ENCODE measurements around the gene PCDHA3.
"Not testable (repeated sequence)": the region's sequence is repeated elsewhere in the genome, so short reads cannot be mapped to it uniquely, and the experiment has no call there.

PCDHA3 gene

DNA sequence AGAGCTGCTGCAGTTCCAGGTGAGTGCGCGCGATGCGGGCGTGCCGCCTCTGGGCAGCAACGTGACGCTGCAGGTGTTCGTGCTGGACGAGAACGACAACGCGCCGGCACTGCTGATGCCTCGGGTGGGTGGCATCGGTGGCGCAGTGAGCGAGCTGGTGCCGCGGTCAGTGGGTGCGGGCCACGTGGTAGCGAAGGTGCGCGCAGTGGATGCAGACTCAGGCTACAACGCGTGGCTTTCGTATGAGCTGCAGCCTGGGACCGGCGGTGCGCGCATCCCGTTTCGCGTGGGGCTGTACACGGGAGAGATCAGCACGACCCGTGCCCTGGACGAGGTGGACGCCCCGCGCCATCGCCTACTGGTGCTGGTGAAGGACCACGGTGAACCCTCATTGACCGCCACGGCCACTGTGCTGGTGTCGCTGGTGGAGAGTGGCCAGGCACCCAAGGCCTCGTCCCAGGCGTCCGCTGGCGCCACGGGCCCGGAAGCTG lies 2.0 kb downstream of the PCDHA3 start:
- TF ChIP-seq, protein P1, sequence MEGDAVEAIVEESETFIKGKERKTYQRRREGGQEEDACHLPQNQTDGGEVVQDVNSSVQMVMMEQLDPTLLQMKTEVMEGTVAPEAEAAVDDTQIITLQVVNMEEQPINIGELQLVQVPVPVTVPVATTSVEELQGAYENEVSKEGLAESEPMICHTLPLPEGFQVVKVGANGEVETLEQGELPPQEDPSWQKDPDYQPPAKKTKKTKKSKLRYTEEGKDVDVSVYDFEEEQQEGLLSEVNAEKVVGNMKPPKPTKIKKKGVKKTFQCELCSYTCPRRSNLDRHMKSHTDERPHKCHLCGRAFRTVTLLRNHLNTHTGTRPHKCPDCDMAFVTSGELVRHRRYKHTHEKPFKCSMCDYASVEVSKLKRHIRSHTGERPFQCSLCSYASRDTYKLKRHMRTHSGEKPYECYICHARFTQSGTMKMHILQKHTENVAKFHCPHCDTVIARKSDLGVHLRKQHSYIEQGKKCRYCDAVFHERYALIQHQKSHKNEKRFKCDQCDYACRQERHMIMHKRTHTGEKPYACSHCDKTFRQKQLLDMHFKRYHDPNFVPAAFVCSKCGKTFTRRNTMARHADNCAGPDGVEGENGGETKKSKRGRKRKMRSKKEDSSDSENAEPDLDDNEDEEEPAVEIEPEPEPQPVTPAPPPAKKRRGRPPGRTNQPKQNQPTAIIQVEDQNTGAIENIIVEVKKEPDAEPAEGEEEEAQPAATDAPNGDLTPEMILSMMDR (IDR thresholded peaks at IDR 0.05; ENCODE audit: low read depth, low read length, missing control alignments), result no peak
- H3K4me3 ChIP-seq (ENCODE audit: low read depth, low read length), result no peak overlapping the region
- no peak for DNase-seq (ENCODE audit: low read depth)
- in situ Hi-C loops (cut with HindIII; ENCODE audit: low sequenced_read_pairs), result no loop called here

GRCh38 chr5:140806834-140807775 lies 6.2 kb downstream of the PCDHA3 start, which contains the start of gene PCDHA4:
Gene PCDHA4, plus strand, starts transcription at chr5:140807068.
- TF ChIP-seq, protein P1 (IDR thresholded peaks at IDR 0.05; ENCODE audit: low read depth, low read length, missing control alignments), result peak; percentile 21
- peak within 1 kb of the TSS; percentile 15 for H3K4me3 ChIP-seq (ENCODE audit: low read depth, low read length)
- in situ Hi-C loops (cut with HindIII; ENCODE audit: low sequenced_read_pairs), result no loop called here
- DNase-seq (ENCODE audit: low read depth), result no peak

DNA sequence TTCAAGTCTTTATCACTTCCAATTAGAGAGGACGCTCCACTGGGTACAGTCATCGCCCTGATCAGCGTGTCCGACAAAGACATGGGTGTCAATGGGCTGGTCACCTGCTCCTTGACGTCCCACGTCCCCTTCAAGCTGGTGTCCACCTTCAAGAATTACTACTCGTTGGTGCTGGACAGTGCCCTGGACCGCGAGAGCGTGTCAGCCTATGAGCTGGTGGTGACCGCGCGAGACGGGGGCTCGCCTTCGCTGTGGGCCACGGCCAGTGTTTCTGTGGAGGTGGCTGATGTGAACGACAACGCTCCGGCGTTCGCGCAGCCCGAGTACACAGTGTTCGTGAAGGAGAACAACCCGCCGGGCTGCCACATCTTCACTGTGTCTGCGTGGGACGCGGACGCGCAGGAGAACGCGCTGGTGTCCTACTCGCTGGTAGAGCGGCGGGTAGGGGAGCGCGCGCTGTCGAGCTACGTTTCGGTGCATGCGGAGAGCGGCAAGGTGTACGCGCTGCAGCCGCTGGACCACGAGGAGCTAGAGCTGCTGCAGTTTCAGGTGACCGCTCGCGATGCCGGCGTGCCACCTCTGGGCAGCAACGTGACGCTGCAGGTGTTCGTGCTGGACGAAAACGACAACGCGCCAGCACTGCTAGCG lies 7.5 kb downstream of the PCDHA3 start:
- in situ Hi-C loops (cut with HindIII; ENCODE audit: low sequenced_read_pairs); DNase-seq (ENCODE audit: low read depth); H3K4me3 ChIP-seq (ENCODE audit: low read depth, low read length): not testable (repeated sequence)

DNA sequence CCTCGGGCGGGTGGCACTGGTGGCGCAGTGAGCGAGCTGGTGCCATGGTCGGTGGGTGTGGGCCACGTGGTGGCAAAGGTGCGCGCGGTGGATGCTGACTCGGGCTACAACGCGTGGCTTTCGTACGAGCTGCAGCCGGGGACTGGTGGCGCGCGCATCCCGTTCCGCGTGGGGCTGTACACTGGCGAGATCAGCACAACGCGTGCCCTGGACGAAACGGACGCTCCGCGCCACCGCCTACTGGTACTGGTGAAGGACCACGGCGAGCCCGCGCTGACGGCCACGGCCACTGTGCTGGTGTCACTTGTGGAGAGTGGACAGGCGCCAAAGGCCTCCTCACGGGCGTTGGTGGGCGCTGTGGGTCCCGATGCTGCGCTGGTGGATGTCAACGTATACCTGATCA lies 8.0 kb downstream of the PCDHA3 start:
- H3K4me3 ChIP-seq (ENCODE audit: low read depth, low read length), result no peak overlapping the region
- in situ Hi-C loops (cut with HindIII; ENCODE audit: low sequenced_read_pairs), result no loop called here
- DNase-seq (ENCODE audit: low read depth), result no peak
- TF ChIP-seq, protein P1 (IDR thresholded peaks at IDR 0.05; ENCODE audit: low read depth, low read length, missing control alignments), result no peak

DNA sequence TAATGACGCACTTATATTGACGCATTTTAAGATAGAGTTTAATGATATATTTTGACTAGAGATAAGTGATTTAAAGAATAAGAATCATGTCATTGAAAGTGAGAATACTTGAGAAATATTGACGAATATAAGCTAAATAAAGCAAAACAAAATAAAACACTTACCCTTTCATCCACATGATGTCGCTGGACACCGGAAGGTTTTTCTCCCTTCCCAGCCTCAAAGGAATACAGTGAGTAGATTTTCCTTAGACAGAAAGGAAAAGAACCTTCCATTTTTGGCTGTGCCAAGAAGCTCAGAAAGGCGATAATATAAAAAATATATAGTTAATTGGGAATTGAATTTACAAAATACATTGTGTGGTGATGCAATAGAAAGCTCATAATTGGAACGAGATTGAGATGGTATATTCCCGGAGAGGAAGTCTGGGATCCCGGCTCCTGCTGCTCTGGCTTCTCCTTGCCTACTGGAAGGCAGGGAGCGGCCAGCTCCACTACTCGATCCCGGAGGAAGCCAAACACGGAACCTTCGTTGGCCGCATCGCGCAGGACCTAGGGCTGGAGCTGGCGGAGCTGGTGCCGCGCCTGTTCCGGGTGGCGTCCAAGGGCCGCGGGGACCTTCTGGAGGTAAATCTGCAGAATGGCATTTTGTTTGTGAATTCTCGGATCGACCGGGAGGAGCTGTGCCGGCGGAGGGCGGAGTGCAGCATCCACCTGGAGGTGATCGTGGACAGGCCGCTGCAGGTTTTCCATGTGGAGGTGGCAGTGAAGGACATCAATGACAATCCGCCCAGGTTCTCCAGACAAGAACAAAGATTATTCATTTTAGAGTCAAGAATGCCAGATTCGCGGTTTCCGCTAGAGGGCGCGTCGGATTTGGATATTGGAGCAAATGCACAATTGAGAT lies 20.8 kb downstream of the PCDHA3 start, which contains the start of gene PCDHA5:
Gene PCDHA5 (plus strand): TSS at position 239 of the 906 bp plus-strand sequence.
- TF ChIP-seq, protein P1 (IDR thresholded peaks at IDR 0.05; ENCODE audit: low read depth, low read length, missing control alignments), result peak; percentile 6
- DNase-seq (ENCODE audit: low read depth), result no peak
- in situ Hi-C loops (cut with HindIII; ENCODE audit: low sequenced_read_pairs), result no loop called here
- no peak within 1 kb of the TSS for H3K4me3 ChIP-seq (ENCODE audit: low read depth, low read length)

DNA sequence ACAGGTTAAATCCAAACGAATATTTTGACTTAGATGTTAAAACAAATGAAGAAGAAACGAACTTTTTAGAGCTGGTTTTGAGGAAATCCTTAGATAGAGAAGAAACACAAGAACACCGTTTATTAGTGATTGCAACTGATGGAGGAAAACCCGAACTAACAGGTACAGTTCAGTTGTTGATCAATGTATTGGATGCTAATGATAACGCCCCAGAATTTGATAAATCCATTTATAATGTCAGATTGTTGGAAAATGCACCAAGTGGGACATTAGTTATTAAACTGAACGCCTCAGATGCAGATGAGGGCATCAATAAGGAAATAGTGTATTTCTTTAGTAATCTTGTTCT lies 21.4 kb downstream of the PCDHA3 start:
- no peak overlapping the region for H3K4me3 ChIP-seq (ENCODE audit: low read depth, low read length)
- no peak for DNase-seq (ENCODE audit: low read depth)
- TF ChIP-seq, protein P1 (IDR thresholded peaks at IDR 0.05; ENCODE audit: low read depth, low read length, missing control alignments), result no peak
- in situ Hi-C loops (cut with HindIII; ENCODE audit: low sequenced_read_pairs), result no loop called here

- H3K4me3 ChIP-seq (ENCODE audit: low read depth, low read length); DNase-seq (ENCODE audit: low read depth); in situ Hi-C loops (cut with HindIII; ENCODE audit: low sequenced_read_pairs): not testable (repeated sequence)
These were observed 22.1 kb downstream of the PCDHA3 start for GRCh38 chr5:140822969-140823368.

Data from astrocyte of the cerebellum (primary cell).